GM21737 (cell line): ENCODE results near the gene DMC1.
"Not testable (repeated sequence)": the region's sequence is repeated elsewhere in the genome, so short reads cannot be mapped to it uniquely, and the experiment has no call there.

ENCODE experiments used
- ATAC-seq: cut with Tn5 transposase; IDR thresholded peaks from one replicate; pipeline ENCODE4 v1.9.1; 2021; ENCODE audit warnings: mild to moderate bottlenecking, moderate library complexity; ENCODE audit not compliant: unreplicated experiment

The DMC1 gene

DNA sequence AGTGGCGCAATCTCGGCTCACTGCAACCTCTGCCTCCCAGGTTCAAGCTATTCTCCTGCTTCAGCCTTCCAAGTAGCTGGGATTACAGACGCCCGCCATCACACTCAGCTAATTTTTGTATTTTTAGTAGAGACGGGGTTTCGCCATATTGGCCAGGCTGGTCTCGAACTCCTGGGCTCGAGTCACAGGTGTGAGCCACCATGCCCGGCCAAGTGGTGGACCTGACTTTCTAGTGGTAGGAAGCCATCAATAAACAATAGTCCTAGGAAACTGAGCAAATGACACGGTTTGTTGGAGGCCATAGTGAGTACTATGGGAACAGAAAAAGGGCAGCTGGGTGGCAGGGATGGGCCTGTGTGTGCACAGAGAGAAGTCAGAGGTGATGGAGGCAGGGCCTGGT, 99.8 kb downstream of the DMC1 start:
- ATAC-seq = not testable (repeated sequence)

DNA sequence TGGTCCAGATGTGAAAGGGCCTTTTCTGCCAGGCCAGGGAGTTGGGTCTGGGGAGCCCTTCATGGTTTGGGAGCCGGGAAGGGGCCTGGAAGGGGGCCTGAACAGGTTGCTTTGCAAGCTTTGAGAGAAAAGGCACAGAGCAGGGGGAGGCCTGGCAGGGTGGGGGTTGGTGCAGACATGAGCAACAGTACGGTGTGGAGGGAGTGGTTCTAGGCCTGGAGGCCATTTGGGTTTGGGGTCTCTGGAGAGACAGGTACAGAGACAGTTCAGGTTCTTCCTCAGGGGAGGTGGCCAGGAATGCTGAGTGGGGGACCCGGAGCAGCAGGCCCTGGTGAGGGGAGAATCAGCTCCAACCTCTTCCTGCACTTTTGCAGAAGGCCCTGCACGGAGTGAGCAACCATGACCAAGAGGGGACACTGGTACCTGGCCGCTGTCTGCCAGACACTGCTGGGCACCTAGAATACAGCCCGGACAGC, 100.6 kb downstream of the DMC1 start:
- ATAC-seq = no peak
